ENCODE measurements around the gene HTT. TPM values are rescaled to one million over a fixed set of nuclear protein-coding genes. Genes with fewer than 3 reads are reported as not detected.
A peak's percentile ranks its signal among the peaks of the same experiment; 100 is the strongest.

The HTT gene
- total and polyA plus RNA-seq, 2 of the 13 experiments (the other 11 are each of a cell fraction or from before 2014, with no cell fraction given), result 17.5 to 19.5 TPM

DNA sequence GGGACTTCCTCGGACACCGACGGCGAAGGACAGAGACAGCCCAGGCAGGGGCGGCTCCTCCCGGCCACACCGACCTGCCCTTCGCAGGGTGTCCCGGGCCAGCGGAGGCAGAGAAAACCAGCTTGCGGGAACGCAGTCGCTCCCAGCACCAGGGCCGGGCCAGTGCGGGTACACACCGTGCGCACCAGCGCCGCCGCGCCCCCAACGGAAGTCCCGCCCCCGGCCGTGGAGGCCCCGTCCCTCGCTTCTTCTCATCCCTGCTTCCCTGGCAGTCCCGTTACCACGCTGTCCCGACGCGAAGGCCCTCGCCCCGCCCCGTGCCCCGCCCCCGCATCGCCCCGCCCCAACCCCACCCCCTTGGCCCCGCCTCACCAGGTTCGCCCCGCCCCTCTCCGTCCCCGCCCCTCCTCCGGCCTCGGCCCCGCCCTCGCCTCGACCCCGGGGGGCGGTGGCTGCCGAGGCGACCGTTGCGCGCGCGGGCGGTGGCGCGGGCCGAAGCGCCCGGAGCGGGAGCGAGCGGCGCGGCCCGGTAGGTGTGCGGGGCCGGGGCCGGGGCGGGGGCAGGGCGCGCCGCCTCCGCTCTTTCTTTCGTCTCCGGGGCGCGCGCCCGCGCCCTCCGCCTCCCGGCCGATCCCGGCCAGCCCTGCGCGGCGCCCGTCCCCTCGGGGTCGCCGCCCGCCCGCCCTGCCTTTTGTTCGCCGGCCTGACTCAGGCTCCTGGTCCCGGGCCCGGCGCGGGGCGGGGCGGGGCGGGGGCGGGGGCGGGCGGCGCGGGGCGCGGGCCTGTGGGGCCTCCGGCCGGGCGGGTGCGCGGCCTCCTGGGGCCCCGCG is 218.3 kb downstream of the HTT start, which contains the start of gene RGS12 (continued):
- no peak for TF ChIP-seq MLLT10 (CRISPR knock-in tag; IDR thresholded peaks at IDR 0.05)
- TF ChIP-seq CENPT (CRISPR knock-in tag; IDR thresholded peaks at IDR 0.05; ENCODE audit: low read depth), result no peak
- TF ChIP-seq ZNF879 (CRISPR knock-in tag; IDR thresholded peaks at IDR 0.05), result no peak
- TF ChIP-seq ZNF30 (CRISPR knock-in tag; IDR thresholded peaks at IDR 0.05), result no peak
- TF ChIP-seq, protein P1, sequence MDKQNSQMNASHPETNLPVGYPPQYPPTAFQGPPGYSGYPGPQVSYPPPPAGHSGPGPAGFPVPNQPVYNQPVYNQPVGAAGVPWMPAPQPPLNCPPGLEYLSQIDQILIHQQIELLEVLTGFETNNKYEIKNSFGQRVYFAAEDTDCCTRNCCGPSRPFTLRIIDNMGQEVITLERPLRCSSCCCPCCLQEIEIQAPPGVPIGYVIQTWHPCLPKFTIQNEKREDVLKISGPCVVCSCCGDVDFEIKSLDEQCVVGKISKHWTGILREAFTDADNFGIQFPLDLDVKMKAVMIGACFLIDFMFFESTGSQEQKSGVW (CRISPR knock-in tag; IDR thresholded peaks at IDR 0.05; ENCODE audit: borderline replicate concordance), result no peak
- 0 out of 2 replicates have a peak, but pooled peaks have one; percentile 33 for TF ChIP-seq ZNF557 (CRISPR knock-in tag; IDR thresholded peaks at IDR 0.05)
- TF ChIP-seq, protein P2, sequence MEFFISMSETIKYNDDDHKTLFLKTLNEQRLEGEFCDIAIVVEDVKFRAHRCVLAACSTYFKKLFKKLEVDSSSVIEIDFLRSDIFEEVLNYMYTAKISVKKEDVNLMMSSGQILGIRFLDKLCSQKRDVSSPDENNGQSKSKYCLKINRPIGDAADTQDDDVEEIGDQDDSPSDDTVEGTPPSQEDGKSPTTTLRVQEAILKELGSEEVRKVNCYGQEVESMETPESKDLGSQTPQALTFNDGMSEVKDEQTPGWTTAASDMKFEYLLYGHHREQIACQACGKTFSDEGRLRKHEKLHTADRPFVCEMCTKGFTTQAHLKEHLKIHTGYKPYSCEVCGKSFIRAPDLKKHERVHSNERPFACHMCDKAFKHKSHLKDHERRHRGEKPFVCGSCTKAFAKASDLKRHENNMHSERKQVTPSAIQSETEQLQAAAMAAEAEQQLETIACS (CRISPR knock-in tag; IDR thresholded peaks at IDR 0.05), result peak; percentile 24; the same call in 1 of the 2 replicates
- TF ChIP-seq DR1 (CRISPR knock-in tag; IDR thresholded peaks at IDR 0.05), result no peak
- no peak for TF ChIP-seq ZNF263 (CRISPR knock-in tag; IDR thresholded peaks at IDR 0.05)
- no peak for TF ChIP-seq ZBTB1 (CRISPR knock-in tag; IDR thresholded peaks at IDR 0.05; ENCODE audit: borderline replicate concordance)
- TF ChIP-seq ZNF20 (CRISPR knock-in tag; IDR thresholded peaks at IDR 0.05), result no peak
- TF ChIP-seq ZNF549 (CRISPR knock-in tag; IDR thresholded peaks at IDR 0.05), result no peak
- no peak for TF ChIP-seq ZNF274 (CRISPR knock-in tag; IDR thresholded peaks at IDR 0.05)
- TF ChIP-seq ZNF75D (CRISPR knock-in tag; IDR thresholded peaks at IDR 0.05; ENCODE audit: borderline replicate concordance), result no peak
- peak in 1 of 2 experiments; percentile 72; a peak in 2 of 4 replicates for TF ChIP-seq POLR2A (IDR thresholded peaks at IDR 0.05; ENCODE audit: insufficient read depth in 1 of 2, low read depth in 2 of 2, low read length in 2 of 2)
- TF ChIP-seq PHB2 (IDR thresholded peaks at IDR 0.05; ENCODE audit: partially characterized antibody), result no peak
- TF ChIP-seq, protein P3, sequence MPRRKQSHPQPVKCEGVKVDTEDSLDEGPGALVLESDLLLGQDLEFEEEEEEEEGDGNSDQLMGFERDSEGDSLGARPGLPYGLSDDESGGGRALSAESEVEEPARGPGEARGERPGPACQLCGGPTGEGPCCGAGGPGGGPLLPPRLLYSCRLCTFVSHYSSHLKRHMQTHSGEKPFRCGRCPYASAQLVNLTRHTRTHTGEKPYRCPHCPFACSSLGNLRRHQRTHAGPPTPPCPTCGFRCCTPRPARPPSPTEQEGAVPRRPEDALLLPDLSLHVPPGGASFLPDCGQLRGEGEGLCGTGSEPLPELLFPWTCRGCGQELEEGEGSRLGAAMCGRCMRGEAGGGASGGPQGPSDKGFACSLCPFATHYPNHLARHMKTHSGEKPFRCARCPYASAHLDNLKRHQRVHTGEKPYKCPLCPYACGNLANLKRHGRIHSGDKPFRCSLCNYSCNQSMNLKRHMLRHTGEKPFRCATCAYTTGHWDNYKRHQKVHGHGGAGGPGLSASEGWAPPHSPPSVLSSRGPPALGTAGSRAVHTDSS (CRISPR knock-in tag; conservative IDR thresholded peaks at IDR 0.05), result no peak
- TF ChIP-seq ZNF616 (CRISPR knock-in tag; IDR thresholded peaks at IDR 0.05; ENCODE audit: low read depth), result no peak
- peak; percentile 78; the same call in 1 of the 2 replicates for TF ChIP-seq SIN3A (IDR thresholded peaks at IDR 0.05; ENCODE audit: borderline replicate concordance, low read depth, low read length)
- TF ChIP-seq, protein P4, sequence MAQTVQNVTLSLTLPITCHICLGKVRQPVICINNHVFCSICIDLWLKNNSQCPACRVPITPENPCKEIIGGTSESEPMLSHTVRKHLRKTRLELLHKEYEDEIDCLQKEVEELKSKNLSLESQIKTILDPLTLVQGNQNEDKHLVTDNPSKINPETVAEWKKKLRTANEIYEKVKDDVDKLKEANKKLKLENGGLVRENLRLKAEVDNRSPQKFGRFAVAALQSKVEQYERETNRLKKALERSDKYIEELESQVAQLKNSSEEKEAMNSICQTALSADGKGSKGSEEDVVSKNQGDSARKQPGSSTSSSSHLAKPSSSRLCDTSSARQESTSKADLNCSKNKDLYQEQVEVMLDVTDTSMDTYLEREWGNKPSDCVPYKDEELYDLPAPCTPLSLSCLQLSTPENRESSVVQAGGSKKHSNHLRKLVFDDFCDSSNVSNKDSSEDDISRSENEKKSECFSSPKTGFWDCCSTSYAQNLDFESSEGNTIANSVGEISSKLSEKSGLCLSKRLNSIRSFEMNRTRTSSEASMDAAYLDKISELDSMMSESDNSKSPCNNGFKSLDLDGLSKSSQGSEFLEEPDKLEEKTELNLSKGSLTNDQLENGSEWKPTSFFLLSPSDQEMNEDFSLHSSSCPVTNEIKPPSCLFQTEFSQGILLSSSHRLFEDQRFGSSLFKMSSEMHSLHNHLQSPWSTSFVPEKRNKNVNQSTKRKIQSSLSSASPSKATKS (CRISPR knock-in tag; IDR thresholded peaks at IDR 0.05), result no peak
- TF ChIP-seq, protein P5, sequence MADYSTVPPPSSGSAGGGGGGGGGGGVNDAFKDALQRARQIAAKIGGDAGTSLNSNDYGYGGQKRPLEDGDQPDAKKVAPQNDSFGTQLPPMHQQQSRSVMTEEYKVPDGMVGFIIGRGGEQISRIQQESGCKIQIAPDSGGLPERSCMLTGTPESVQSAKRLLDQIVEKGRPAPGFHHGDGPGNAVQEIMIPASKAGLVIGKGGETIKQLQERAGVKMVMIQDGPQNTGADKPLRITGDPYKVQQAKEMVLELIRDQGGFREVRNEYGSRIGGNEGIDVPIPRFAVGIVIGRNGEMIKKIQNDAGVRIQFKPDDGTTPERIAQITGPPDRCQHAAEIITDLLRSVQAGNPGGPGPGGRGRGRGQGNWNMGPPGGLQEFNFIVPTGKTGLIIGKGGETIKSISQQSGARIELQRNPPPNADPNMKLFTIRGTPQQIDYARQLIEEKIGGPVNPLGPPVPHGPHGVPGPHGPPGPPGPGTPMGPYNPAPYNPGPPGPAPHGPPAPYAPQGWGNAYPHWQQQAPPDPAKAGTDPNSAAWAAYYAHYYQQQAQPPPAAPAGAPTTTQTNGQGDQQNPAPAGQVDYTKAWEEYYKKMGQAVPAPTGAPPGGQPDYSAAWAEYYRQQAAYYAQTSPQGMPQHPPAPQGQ (CRISPR knock-in tag; IDR thresholded peaks at IDR 0.05; ENCODE audit: borderline replicate concordance), result no peak
- TF ChIP-seq GATA4 (IDR thresholded peaks at IDR 0.05; ENCODE audit: borderline replicate concordance, low read depth), result no peak

All from HepG2 (cell line).